HCT116 (cell line): ENCODE measurements around the gene ABI1. TPM values are rescaled to one million over a fixed set of nuclear protein-coding genes. Genes with fewer than 3 reads are reported as not detected.

Experiments
- ATAC-seq: fragments of 200-7000 bp; cut with Tn5 transposase; 2 replicates; pipeline ENCODE4 v1.9.1; 2020; ENCODE audit warnings: mild to moderate bottlenecking, moderate library complexity
- BruUV-seq: library from RNA; stranded (reverse); fragments of 400-500 nt; replicated peaks from 2 replicates; lab custom pipeline; 2021; lab: Mats Ljungman, UMichigan
- CTCF ChIA-PET: fragments of 300-600 bp; sonication (Branson Sonifier 250); formaldehyde crosslinking; loops from one replicate; lab custom pipeline; 2021; ENCODE audit warnings: antibody characterized with exemption; lab: Charles Lee
- POLR2A ChIA-PET: fragments of 300-600, 350-600 bp; sonication (Branson Sonifier 250); formaldehyde crosslinking; loops from one replicate; lab custom pipeline; 2021; ENCODE audit warnings: antibody characterized with exemption; lab: Charles Lee
- RAD21 ChIA-PET, 2 experiments: fragments of 300-600 bp; sonication (Branson Sonifier 250); formaldehyde crosslinking; loops; one replicate each; lab custom pipeline; 2023; ENCODE audit warnings: low total read pairs in 2 of 2; ENCODE audit not compliant: uncharacterized antibody in 2 of 2, unreplicated experiment in 2 of 2, low non-redundant PET in 1 of 2; lab: Charles Lee
- DNase-seq: peaks from one replicate; pipeline ENCODE4 v3.0.0-alpha.2; 2010; ENCODE audit warnings: low read depth, low spot score
- H2AFZ ChIP-seq: fragments of 200-600 bp; shearing (Covaris generic), sonication (generic); 2 replicates; pipeline ENCODE4 v1.6.1; 2017; ENCODE audit warnings: low read depth, mixed run types, mixed read lengths, antibody characterized with exemption, low read length; ENCODE audit not compliant: poor library complexity, severe bottlenecking
- H3K27ac ChIP-seq: 2 replicates; pipeline ENCODE4 v1.5.1; 2012; ENCODE audit warnings: low read depth, low read length
- H3K27me3 ChIP-seq: fragments of 200-600 bp; sonication (generic); 2 replicates; pipeline ENCODE4 v1.6.1; 2016; ENCODE audit warnings: mixed run types, low read length, mixed read lengths; ENCODE audit not compliant: insufficient read depth
- H3K36me3 ChIP-seq, 2 experiments: fragments of 200-500 bp in 1 of 2; fragments of 200-600 bp in 1 of 2; sonication (Bioruptor generic) in 1 of 2; sonication (generic) in 1 of 2; 2 replicates each; pipeline versions ENCODE4 v1.5.1 to v1.6.1; 2014 to 2016; ENCODE audit warnings: low read length in 2 of 2, inconsistent platforms in 1 of 2, mixed read lengths in 1 of 2, mixed run types in 1 of 2; ENCODE audit not compliant: insufficient read depth in 2 of 2, control insufficient read depth in 1 of 2
- H3K4me1 ChIP-seq, 2 experiments: fragments of 200-600 bp in 1 of 2; sonication (generic) in 1 of 2; 2 replicates each; pipeline versions ENCODE4 v1.5.1 to v1.6.1; 2012 to 2017; ENCODE audit warnings: low read length in 2 of 2, inconsistent platforms in 1 of 2, mild to moderate bottlenecking in 1 of 2, mixed read lengths in 1 of 2, mixed run types in 1 of 2, moderate library complexity in 1 of 2; ENCODE audit not compliant: insufficient read depth in 2 of 2, control insufficient read depth in 1 of 2
- H3K4me2 ChIP-seq: fragments of 200-600 bp; sonication (generic); 2 replicates; pipeline ENCODE4 v1.6.1; 2017; ENCODE audit warnings: mixed run types, low read length, mixed read lengths
- H3K4me3 ChIP-seq, 2 experiments: fragments of 200-600 bp in 1 of 2; sonication (generic) in 1 of 2; replicated peaks in 1 of 2; 2 replicates each; pipeline ENCODE4 v1.5.1; 2011 to 2016; ENCODE audit warnings: low read length in 2 of 2, control low read depth in 1 of 2, low read depth in 1 of 2, mild to moderate bottlenecking in 1 of 2, mixed read lengths in 1 of 2, mixed run types in 1 of 2
- H3K79me2 ChIP-seq: fragments of 200-600 bp; sonication (generic); 2 replicates; pipeline ENCODE4 v1.6.1; 2017; ENCODE audit warnings: mild to moderate bottlenecking, mixed run types, low read length, moderate library complexity, mixed read lengths; ENCODE audit not compliant: insufficient read depth
- H3K9ac ChIP-seq: fragments of 200-600 bp; sonication (generic); 2 replicates; pipeline ENCODE4 v1.6.1; 2016; ENCODE audit warnings: low read length, mixed read lengths
- H3K9me2 ChIP-seq: fragments of 200-600 bp; sonication (generic), shearing (Covaris generic); 2 replicates; pipeline ENCODE4 v1.6.1; 2017; ENCODE audit warnings: mixed run types, mild to moderate bottlenecking, moderate library complexity; ENCODE audit not compliant: insufficient read depth
- H3K9me3 ChIP-seq, 2 experiments: fragments of 200-500 bp in 1 of 2; fragments of 200-600 bp in 1 of 2; sonication (Bioruptor generic) in 1 of 2; sonication (generic) in 1 of 2; 2 replicates each; pipeline ENCODE4 v1.6.1; 2014 to 2017; ENCODE audit warnings: low read length in 2 of 2, mixed read lengths in 2 of 2, inconsistent platforms in 1 of 2, low read depth in 1 of 2, mild to moderate bottlenecking in 1 of 2, mixed run types in 1 of 2, moderate library complexity in 1 of 2; ENCODE audit not compliant: control insufficient read depth in 1 of 2, insufficient read depth in 1 of 2
- H4K20me1 ChIP-seq: fragments of 200-600 bp; sonication (generic), shearing (Covaris generic); 2 replicates; pipeline ENCODE4 v1.6.1; 2017; ENCODE audit warnings: mixed run types, mild to moderate bottlenecking, moderate library complexity; ENCODE audit not compliant: insufficient read depth
- CEBPB ChIP-seq: IDR thresholded peaks from 2 replicates; pipeline ENCODE4 v1.6.1; 2012; ENCODE audit warnings: low read depth
- EGR1 ChIP-seq: IDR thresholded peaks from 2 replicates; pipeline ENCODE4 v1.6.1; 2012; ENCODE audit warnings: low read depth
- EZH2phosphoT487 ChIP-seq: fragments of 200-600 bp; IDR thresholded peaks from 2 replicates; pipeline ENCODE4 v1.6.1; 2018; ENCODE audit warnings: antibody characterized with exemption, borderline replicate concordance
- FOSL1 ChIP-seq: IDR thresholded peaks from 2 replicates; pipeline ENCODE4 v1.6.1; 2012; ENCODE audit warnings: low read depth
- JUND ChIP-seq: IDR thresholded peaks from 2 replicates; pipeline ENCODE4 v1.6.1; 2012
- POLR2A ChIP-seq: IDR thresholded peaks from 2 replicates; pipeline ENCODE4 v1.7.0; 2011; ENCODE audit warnings: borderline replicate concordance; ENCODE audit not compliant: insufficient read depth, insufficient read length; ENCODE audit errors: extremely low read depth
- POLR2AphosphoS5 ChIP-seq: IDR thresholded peaks from 2 replicates; pipeline ENCODE4 v1.6.1; 2011; ENCODE audit warnings: mild to moderate bottlenecking, low read depth, low read length, moderate library complexity
- RAD21 ChIP-seq: IDR thresholded peaks from 2 replicates; pipeline ENCODE4 v1.6.1; 2012; ENCODE audit warnings: low read depth, mild to moderate bottlenecking
- SIN3A ChIP-seq: IDR thresholded peaks from 2 replicates; pipeline ENCODE4 v1.6.1; 2012; ENCODE audit warnings: low read depth
- SP1 ChIP-seq: IDR thresholded peaks from 2 replicates; pipeline ENCODE4 v1.6.1; 2012; ENCODE audit warnings: low read depth
- TCF7L2 ChIP-seq: IDR thresholded peaks from 2 replicates; pipeline ENCODE4 v1.7.0; 2011; ENCODE audit warnings: borderline replicate concordance, inconsistent platforms; ENCODE audit not compliant: insufficient read depth, insufficient read length; ENCODE audit errors: extremely low read depth
- YY1 ChIP-seq: IDR thresholded peaks from 2 replicates; pipeline ENCODE4 v1.6.1; 2011; ENCODE audit warnings: low read length, low read depth, moderate library complexity, mild to moderate bottlenecking; ENCODE audit not compliant: insufficient replicate concordance; ENCODE audit errors: extremely low read depth
- ZFX ChIP-seq: fragments of 450-650 bp; IDR thresholded peaks from 2 replicates; pipeline ENCODE4 v1.6.1; 2017
- intact Hi-C: fragments of 100-400 bp; cut with micrococcal nuclease; formaldehyde crosslinking; loops from 2 replicates; pipeline ENCODE4 v1.10.0; 2022
- total RNA-seq: library from RNA; stranded (reverse); gene quantifications from one replicate; pipeline ENCODE4 v1.2.1, GENCODE V29; 2021; ENCODE audit not compliant: unreplicated experiment
- TF ChIP-seq, protein P1 (sequence below): IDR thresholded peaks from 2 replicates; pipeline ENCODE4 v1.6.1; 2011; ENCODE audit warnings: mild to moderate bottlenecking, low read length, moderate library complexity; ENCODE audit not compliant: insufficient replicate concordance; ENCODE audit errors: extremely low read depth
- TF ChIP-seq, protein P2 (sequence below): IDR thresholded peaks from 2 replicates; pipeline ENCODE4 v1.6.1; 2012
- TF ChIP-seq, protein P3 (sequence below): IDR thresholded peaks from 2 replicates; pipeline ENCODE4 v1.6.1; 2012
- TF ChIP-seq, protein P4 (sequence below), 3 experiments: fragments of 200-600 bp in 1 of 3; sonication (generic) in 1 of 3; IDR thresholded peaks in 2 of 3; conservative IDR thresholded peaks in 1 of 3; 2 replicates each; pipeline ENCODE4 v1.5.1; 2012 to 2017; ENCODE audit warnings: low read depth in 2 of 3, low read length in 2 of 3, antibody characterized with exemption in 1 of 3, borderline replicate concordance in 1 of 3, control low read depth in 1 of 3, mild to moderate bottlenecking in 1 of 3, mixed read lengths in 1 of 3, mixed run types in 1 of 3, moderate library complexity in 1 of 3; ENCODE audit not compliant: insufficient read depth in 1 of 3

Gene ABI1
- total RNA-seq, 1 experiment from 2014 or later = 34.8 TPM

DNA sequence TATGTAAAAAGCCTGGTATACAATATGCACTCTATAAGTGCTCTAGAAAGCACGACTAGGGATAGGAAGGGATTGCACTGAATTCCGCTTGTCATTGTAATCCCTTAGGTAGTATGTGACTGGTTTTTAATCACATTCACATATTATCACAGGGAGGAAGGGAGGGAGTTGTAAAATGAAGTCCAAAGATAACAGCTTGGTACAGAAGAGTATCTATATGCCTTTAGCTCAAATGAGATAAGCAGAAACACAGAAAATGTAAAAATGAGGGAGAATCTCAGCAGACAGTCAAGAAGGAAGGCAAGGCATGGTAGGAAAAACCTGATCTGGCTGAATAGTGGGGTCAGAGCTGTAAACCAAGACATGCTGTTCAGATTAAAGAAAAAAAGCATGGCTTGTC is 63.4 kb downstream of the ABI1 start:
- DNase-seq = no peak
- H3K9me3 ChIP-seq = 0 out of 4 replicates have a peak, but pooled peaks cover 0 to 4% of the 10 kb centered on the region in 2 experiments
- no peaks in the 10 kb centered on the region for H3K9me2 ChIP-seq
- no peaks in the 10 kb centered on the region for H4K20me1 ChIP-seq
- no peak overlapping the region for H3K4me3 ChIP-seq
- intact Hi-C loops = no loop called here
- CTCF ChIA-PET = interaction anchor here (1.8 kb wide), 1 partner anchor 64 kb away, joined by 5 read pairs; the partner anchor contains the start of gene ABI1
- POLR2A ChIA-PET = no interaction called here
- H3K9ac ChIP-seq = no peak overlapping the region
- no TSS peak for BruUV-seq
- H3K27me3 ChIP-seq = no peaks in the 10 kb centered on the region
- RAD21 ChIA-PET = no interaction called here
- no peaks in the 10 kb centered on the region for H3K36me3 ChIP-seq
- H3K4me2 ChIP-seq = no peak overlapping the region
- TF ChIP-seq SP1 = no peak
- TF ChIP-seq EGR1 = no peak
- TF ChIP-seq SIN3A = no peak
- TF ChIP-seq, protein P1, sequence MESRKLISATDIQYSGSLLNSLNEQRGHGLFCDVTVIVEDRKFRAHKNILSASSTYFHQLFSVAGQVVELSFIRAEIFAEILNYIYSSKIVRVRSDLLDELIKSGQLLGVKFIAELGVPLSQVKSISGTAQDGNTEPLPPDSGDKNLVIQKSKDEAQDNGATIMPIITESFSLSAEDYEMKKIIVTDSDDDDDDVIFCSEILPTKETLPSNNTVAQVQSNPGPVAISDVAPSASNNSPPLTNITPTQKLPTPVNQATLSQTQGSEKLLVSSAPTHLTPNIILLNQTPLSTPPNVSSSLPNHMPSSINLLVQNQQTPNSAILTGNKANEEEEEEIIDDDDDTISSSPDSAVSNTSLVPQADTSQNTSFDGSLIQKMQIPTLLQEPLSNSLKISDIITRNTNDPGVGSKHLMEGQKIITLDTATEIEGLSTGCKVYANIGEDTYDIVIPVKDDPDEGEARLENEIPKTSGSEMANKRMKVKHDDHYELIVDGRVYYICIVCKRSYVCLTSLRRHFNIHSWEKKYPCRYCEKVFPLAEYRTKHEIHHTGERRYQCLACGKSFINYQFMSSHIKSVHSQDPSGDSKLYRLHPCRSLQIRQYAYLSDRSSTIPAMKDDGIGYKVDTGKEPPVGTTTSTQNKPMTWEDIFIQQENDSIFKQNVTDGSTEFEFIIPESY = no peak
- TF ChIP-seq, protein P2, sequence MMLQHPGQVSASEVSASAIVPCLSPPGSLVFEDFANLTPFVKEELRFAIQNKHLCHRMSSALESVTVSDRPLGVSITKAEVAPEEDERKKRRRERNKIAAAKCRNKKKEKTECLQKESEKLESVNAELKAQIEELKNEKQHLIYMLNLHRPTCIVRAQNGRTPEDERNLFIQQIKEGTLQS = no peak
- TF ChIP-seq POLR2AphosphoS5 = no peak
- TF ChIP-seq FOSL1 = no peak
- no peak for TF ChIP-seq JUND
- TF ChIP-seq, protein P3, sequence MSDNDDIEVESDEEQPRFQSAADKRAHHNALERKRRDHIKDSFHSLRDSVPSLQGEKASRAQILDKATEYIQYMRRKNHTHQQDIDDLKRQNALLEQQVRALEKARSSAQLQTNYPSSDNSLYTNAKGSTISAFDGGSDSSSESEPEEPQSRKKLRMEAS = no peak
- TF ChIP-seq ZFX = no peak
- TF ChIP-seq TCF7L2 = no peak
- TF ChIP-seq YY1 = no peak
- no peak for TF ChIP-seq RAD21
- no peak for TF ChIP-seq CEBPB
- no peak for TF ChIP-seq POLR2A
- no peak for TF ChIP-seq EZH2phosphoT487
- TF ChIP-seq, protein P4, sequence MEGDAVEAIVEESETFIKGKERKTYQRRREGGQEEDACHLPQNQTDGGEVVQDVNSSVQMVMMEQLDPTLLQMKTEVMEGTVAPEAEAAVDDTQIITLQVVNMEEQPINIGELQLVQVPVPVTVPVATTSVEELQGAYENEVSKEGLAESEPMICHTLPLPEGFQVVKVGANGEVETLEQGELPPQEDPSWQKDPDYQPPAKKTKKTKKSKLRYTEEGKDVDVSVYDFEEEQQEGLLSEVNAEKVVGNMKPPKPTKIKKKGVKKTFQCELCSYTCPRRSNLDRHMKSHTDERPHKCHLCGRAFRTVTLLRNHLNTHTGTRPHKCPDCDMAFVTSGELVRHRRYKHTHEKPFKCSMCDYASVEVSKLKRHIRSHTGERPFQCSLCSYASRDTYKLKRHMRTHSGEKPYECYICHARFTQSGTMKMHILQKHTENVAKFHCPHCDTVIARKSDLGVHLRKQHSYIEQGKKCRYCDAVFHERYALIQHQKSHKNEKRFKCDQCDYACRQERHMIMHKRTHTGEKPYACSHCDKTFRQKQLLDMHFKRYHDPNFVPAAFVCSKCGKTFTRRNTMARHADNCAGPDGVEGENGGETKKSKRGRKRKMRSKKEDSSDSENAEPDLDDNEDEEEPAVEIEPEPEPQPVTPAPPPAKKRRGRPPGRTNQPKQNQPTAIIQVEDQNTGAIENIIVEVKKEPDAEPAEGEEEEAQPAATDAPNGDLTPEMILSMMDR (IDR thresholded peaks at IDR 0.05 in 2 of 3, conservative IDR thresholded peaks at IDR 0.05 in 1 of 3; ENCODE audit: borderline replicate concordance in 1 of 3, insufficient read depth in 1 of 3, low read depth in 2 of 3, low read length in 2 of 3) = no peak
- TF ChIP-seq, all 23 proteins: peak for 0
- no peak overlapping the region for H2AFZ ChIP-seq
- no peak overlapping the region for H3K27ac ChIP-seq
- H3K79me2 ChIP-seq = peaks cover 45% of the 10 kb centered on the region
- H3K4me1 ChIP-seq = no peaks in the 10 kb centered on the region
- ATAC-seq = no peak
